ENCODE data around the gene RGL3.
A peak's percentile ranks its signal among the peaks of the same experiment; 100 is the strongest.
"Not testable (repeated sequence)": the region's sequence is repeated elsewhere in the genome, so short reads cannot be mapped to it uniquely, and the experiment has no call there.

RGL3 gene

DNA sequence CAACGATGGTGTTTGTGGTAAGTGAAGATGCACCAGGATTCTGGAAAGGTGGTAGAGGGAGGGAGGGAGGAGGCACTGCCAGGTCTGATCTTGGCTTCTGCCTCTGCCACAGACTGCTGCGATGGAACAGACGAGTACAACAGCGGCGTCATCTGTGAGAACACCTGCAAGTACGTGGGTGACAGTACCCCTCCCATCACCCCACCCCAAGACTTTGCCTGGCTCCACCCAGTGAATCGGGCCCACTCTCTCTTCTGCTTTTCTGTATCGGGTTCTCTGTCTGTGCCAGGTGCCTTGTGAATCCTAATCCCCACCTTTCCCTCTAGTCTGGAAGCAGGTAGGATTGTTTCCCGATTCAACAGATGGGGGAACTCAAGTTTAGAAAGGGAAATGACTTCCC lies 18.8 kb upstream of the RGL3 start:
- peaks cover 72% of the 10 kb centered on the region for H3K36me3 Mint-ChIP-seq (ENCODE audit: low read depth)
- DNase-seq, result no peak
- peak overlapping the region; percentile 23 for H3K27ac Mint-ChIP-seq
- H3K9me3 Mint-ChIP-seq, result no peaks in the 10 kb centered on the region
- H3K4me3 Mint-ChIP-seq, result peak overlapping the region; percentile 99
- no peaks in the 10 kb centered on the region for H3K27me3 Mint-ChIP-seq
- H3K4me1 Mint-ChIP-seq (ENCODE audit: low read depth), result peaks cover 28% of the 10 kb centered on the region

DNA sequence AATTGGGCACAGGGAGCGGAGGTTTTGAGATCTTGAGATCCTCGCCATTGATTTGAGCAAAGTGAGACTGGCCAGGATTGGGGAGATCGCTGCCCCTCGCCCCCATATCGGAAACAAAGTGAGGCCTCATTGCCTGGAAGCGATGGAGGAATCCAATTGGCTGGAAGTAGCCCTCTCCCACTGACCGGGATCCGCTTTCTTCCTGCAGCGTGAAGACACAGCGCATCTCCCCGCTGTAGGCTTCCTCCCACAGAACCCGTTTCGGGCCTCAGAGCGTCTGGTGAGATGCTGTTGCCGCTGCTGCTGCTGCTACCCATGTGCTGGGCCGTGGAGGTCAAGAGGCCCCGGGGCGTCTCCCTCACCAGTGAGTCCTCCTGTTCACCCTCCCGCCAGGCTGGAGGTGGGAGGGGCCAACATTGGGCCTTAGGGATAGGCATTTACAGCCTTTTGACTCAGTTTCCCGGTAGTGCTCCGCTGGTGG lies 16.8 kb upstream of the RGL3 start:
- DNase-seq, result no peak
- Mint-ChIP-seq H3K27me3 (no peaks in the 10 kb centered on the region), H3K36me3 (ENCODE audit: low read depth) (peaks cover 51% of the 10 kb centered on the region), H3K27ac (peak overlapping the region; percentile 97), H3K9me3 (no peaks in the 10 kb centered on the region), H3K4me1 (ENCODE audit: low read depth) (peaks cover 25% of the 10 kb centered on the region), H3K4me3 (peak overlapping the region; percentile 99)

DNA sequence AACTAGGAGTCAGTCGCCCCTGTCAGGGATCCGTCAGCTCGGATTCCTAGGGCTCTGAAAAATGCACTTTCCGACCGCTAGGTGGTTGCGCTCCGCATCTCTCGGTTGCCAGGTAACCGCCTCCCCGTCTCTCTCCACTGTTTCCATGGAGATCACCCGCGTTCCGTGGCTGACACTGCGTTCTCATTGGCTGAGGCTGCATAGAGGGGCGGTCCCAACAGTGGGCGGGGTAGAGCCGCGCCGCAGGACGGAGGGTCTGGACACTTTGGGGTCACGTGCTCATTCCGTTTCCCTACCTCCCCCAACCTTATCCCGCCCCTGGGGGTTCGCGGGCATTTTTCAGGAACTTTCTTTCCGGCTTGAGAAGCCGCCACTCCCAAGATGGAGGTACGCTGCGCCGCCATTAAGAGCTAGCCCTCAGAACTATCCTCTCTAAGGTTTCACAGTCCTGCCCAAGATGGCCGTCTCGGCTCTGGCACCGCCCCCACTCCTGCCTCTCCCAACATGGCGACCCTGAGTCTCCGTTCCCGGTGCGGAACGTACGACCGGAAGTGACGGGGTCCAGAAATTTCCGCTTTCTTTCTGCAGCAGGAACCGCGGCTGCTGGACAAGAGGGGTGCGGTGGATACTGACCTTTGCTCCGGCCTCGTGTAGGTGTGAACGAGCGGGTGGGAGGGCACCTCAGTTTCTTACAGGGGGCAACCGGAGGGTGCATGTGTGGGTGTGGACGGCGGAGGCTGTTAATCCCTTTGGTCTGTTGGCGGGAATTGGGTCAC lies 16.1 kb upstream of the RGL3 start, which contains the start of the genes ODAD3 and PRKCSH:
Gene ODAD3, minus strand, starts transcription at position 65 of the 776 bp plus-strand sequence. CDS start 105 bp downstream, outside the sequence.
Gene PRKCSH, plus strand, starts transcription at position 579 of the 776 bp plus-strand sequence. CDS start 483 bp downstream, outside the sequence.
- Mint-ChIP-seq H3K27ac (peak within 1 kb of the TSS; percentile 97), H3K4me3 (peak within 1 kb of the TSS; percentile 99), H3K9me3 (no peaks in the 10 kb centered on the region), H3K36me3 (ENCODE audit: low read depth) (peaks cover 45% of the 10 kb centered on the region), H3K27me3 (no peaks in the 10 kb centered on the region), H3K4me1 (ENCODE audit: low read depth) (peaks cover 23% of the 10 kb centered on the region)
- DNase-seq, result peak; percentile 98

- H3K9me3 Mint-ChIP-seq, result no peaks in the 10 kb centered on the region
- H3K27ac Mint-ChIP-seq, result peak overlapping the region; percentile 97
- H3K36me3 Mint-ChIP-seq (ENCODE audit: low read depth), result peaks cover 39% of the 10 kb centered on the region
- H3K4me3 Mint-ChIP-seq, result peak overlapping the region; percentile 99
- no peaks in the 10 kb centered on the region for H3K27me3 Mint-ChIP-seq
- peaks cover 23% of the 10 kb centered on the region for H3K4me1 Mint-ChIP-seq (ENCODE audit: low read depth)
- no peak for DNase-seq
Observed at GRCh38 chr19:11434703-11435056, 15.6 kb upstream of the RGL3 start.

DNA sequence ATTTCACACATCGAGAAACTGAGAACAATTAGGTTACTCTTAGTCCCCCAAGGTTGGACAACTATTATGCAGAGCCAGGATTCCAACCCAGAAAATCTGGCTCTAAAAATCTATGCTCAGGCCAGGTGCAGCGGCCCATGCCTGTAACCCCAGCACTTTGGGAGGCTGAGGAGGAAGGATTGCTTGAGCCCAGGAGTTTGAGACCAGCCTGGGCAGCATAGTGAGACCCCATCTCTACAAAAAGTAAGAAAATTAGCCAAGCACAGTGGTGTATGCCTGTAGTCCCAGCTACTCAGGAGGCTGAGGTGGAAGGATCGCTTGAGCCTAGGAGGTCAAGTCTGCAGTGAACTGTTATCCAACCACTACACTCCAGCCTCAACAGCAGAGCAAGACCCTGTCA lies 14.4 kb upstream of the RGL3 start:
- not testable (repeated sequence) for H3K27ac Mint-ChIP-seq, H3K9me3 Mint-ChIP-seq, H3K4me3 Mint-ChIP-seq, H3K27me3 Mint-ChIP-seq, DNase-seq
- Mint-ChIP-seq H3K4me1 (ENCODE audit: low read depth) (peaks cover 23% of the 10 kb centered on the region), H3K36me3 (ENCODE audit: low read depth) (peaks cover 32% of the 10 kb centered on the region)

DNA sequence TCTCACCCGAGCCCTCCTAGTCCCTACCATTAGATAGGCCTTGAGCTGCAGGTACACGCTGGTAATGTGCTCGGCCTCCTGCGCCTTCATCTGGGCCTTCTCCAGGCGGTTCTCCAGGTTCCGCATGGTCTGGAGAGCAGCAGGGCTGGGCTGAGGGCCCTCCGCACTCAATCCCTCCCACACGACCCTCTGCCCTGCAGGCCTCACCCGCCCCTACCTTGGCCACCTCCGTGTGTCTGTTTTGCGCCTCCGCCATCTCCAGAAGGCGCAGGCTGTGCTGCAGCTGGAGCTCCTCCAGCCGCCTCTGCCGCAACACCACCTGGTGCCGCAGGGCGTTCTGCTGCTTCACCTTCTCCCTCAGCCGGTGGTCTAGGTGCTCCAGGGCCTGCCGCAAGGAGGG lies 7.5 kb upstream of the RGL3 start:
- H3K4me3 Mint-ChIP-seq, result no peak overlapping the region
- peaks cover 27% of the 10 kb centered on the region for H3K27me3 Mint-ChIP-seq
- H3K36me3 Mint-ChIP-seq (ENCODE audit: low read depth), result no peaks in the 10 kb centered on the region
- peaks cover 24% of the 10 kb centered on the region for H3K4me1 Mint-ChIP-seq (ENCODE audit: low read depth)
- no peaks in the 10 kb centered on the region for H3K9me3 Mint-ChIP-seq
- DNase-seq, result no peak
- H3K27ac Mint-ChIP-seq, result no peak overlapping the region

GRCh38 chr19:11425719-11426457 lies 6.8 kb upstream of the RGL3 start:
- no peak overlapping the region for H3K4me3 Mint-ChIP-seq
- H3K4me1 Mint-ChIP-seq (ENCODE audit: low read depth), result peaks cover 32% of the 10 kb centered on the region
- H3K27ac Mint-ChIP-seq, result no peak overlapping the region
- H3K9me3 Mint-ChIP-seq, result no peaks in the 10 kb centered on the region
- no peaks in the 10 kb centered on the region for H3K36me3 Mint-ChIP-seq (ENCODE audit: low read depth)
- peaks cover 35% of the 10 kb centered on the region for H3K27me3 Mint-ChIP-seq
- DNase-seq, result no peak

DNA sequence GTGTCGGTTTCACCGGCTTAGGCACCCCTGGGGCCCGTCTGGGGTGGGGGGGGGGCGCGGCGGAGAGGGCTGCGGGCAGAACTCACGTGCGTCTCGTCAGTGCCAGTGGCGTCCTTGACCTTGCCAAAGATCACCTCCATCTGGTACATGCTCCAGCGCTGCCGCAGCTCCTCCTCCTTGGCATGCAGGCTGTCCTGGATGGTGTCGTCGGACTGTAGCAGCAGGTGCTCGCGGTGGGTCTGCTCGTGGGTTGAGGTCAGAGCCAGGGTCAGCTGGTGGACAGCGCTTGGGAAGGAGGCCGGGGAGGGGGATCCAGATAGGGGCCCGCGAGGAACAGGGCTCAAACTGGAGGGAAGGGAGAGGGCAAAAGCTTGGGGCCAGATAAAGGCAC lies 4.7 kb upstream of the RGL3 start:
- H3K27me3 Mint-ChIP-seq, result peaks cover 53% of the 10 kb centered on the region
- no peaks in the 10 kb centered on the region for H3K36me3 Mint-ChIP-seq (ENCODE audit: low read depth)
- no peak for DNase-seq
- no peaks in the 10 kb centered on the region for H3K9me3 Mint-ChIP-seq
- peaks cover 41% of the 10 kb centered on the region for H3K4me1 Mint-ChIP-seq (ENCODE audit: low read depth)
- no peak overlapping the region for H3K4me3 Mint-ChIP-seq
- no peak overlapping the region for H3K27ac Mint-ChIP-seq

DNA sequence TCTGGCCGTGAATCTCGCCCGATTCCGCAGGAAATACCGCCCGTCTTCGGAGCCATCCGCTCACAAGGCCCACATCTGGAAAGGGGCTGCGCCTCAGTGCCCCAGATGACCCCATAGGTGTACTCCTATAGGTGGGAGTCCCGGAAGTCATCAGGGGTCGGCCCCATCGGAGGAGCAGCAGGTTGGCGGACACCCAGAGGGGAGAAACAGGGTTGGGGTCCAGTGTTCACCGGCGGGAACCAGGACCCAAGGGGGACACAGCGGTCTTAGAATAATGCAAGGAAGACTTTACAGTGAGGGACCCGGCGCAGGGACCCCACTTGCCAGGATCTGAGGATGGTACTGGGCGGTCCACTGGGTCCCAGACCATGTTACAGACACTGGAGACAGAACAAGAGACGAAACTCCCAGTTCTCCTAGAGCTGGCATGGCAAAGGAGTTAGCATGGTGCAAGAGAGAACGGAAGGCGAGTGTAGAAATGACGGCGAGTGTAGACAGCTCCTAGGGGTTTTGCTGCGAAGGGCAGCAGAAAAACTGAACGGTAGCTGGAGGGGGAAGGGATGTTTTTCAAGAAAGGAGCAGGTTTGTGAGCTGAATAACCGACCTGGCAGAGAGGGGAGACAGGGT lies 4.2 kb upstream of the RGL3 start:
- H3K27me3 Mint-ChIP-seq, result peaks cover 57% of the 10 kb centered on the region
- H3K9me3 Mint-ChIP-seq, result no peaks in the 10 kb centered on the region
- no peaks in the 10 kb centered on the region for H3K36me3 Mint-ChIP-seq (ENCODE audit: low read depth)
- no peak for DNase-seq
- no peak overlapping the region for H3K4me3 Mint-ChIP-seq
- peaks cover 44% of the 10 kb centered on the region for H3K4me1 Mint-ChIP-seq (ENCODE audit: low read depth)
- H3K27ac Mint-ChIP-seq, result no peak overlapping the region

- no peak overlapping the region for H3K27ac Mint-ChIP-seq
- H3K36me3 Mint-ChIP-seq (ENCODE audit: low read depth), result no peaks in the 10 kb centered on the region
- peak; percentile 78 for DNase-seq
- H3K9me3 Mint-ChIP-seq, result no peaks in the 10 kb centered on the region
- peaks cover 44% of the 10 kb centered on the region for H3K4me1 Mint-ChIP-seq (ENCODE audit: low read depth)
- H3K4me3 Mint-ChIP-seq, result peak overlapping the region; percentile 54
- H3K27me3 Mint-ChIP-seq, result peaks cover 64% of the 10 kb centered on the region
Observed at GRCh38 chr19:11422163-11423065, 3.3 kb upstream of the RGL3 start.

- Mint-ChIP-seq H3K36me3 (ENCODE audit: low read depth) (no peaks in the 10 kb centered on the region), H3K27me3 (peaks cover 70% of the 10 kb centered on the region), H3K4me1 (ENCODE audit: low read depth) (peaks cover 44% of the 10 kb centered on the region), H3K27ac (no peak overlapping the region), H3K4me3 (peak overlapping the region; percentile 54), H3K9me3 (no peaks in the 10 kb centered on the region)
- DNase-seq, result peak; percentile 68
Observed at GRCh38 chr19:11421371-11422098, 2.4 kb upstream of the RGL3 start.

DNA sequence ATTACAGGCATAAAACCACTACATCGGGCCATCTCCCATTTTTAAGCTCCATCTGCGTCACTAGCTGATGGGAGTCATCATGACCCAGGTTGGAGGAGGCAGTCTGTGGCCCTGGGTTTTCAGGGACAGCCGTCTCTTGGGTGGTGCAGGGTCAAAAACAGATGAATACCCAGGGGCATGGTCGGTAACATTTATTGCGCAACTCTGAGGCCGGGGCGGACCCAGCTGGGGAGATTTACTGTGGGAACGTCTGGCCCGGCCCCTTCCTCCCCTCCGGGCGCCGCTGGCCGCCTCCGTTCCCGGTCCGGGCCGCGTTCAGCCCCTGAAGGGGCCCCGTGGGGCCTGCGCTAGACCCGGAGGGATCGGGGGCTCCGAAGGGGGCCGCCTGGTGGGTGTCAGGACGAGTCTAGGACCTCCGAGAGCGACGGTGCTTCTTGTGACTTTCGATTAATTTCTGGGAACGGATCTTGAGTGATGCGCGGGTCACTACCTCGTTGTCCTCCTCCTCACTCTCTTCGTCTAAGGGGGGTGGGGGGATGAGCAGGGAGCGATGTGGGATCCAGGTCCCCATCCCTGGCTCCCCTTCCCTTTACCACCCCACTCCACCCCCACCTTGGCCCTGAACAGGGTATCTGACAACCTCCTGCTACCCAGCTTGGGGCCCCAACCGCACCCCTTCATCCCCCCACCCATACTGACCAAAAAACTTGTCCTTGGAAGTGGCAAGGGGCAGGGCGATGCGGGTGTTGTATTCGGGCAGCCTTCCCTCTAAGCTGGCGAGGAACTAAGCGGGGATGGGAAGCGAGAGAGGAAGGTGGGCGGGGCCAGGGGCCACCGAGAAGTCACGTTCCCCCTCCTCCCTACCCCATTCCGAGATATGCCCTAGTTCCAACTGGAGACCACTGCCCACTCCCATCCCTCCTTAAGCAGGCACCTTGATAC lies 1.6 kb upstream of the RGL3 start:
- H3K27me3 Mint-ChIP-seq, result peaks cover 74% of the 10 kb centered on the region
- no peak overlapping the region for H3K27ac Mint-ChIP-seq
- no peaks in the 10 kb centered on the region for H3K36me3 Mint-ChIP-seq (ENCODE audit: low read depth)
- no peaks in the 10 kb centered on the region for H3K9me3 Mint-ChIP-seq
- H3K4me1 Mint-ChIP-seq (ENCODE audit: low read depth), result peaks cover 44% of the 10 kb centered on the region
- DNase-seq, result peak; percentile 38
- peak overlapping the region; percentile 30 for H3K4me3 Mint-ChIP-seq

Measured in activated T-cell treated with anti-CD3 and anti-CD28 coated beads, Interleukin-2, amount 50 U/mL, for 24 hours (primary cell).